HEK293T (cell line): Measurements from ENCODE around the gene RELT.

Experiments
- CTCF ChIA-PET: fragments of 350-600 bp; formaldehyde crosslinking; extraction: SDS; loops from one replicate; lab custom pipeline; 2021; ENCODE audit warnings: antibody characterized with exemption, inconsistent platforms; lab: Yijun Ruan, JAX
- POLR2A ChIA-PET: fragments of 350-600 bp; formaldehyde crosslinking; extraction: SDS; loops from one replicate; lab custom pipeline; 2020; ENCODE audit warnings: antibody characterized with exemption, inconsistent platforms; lab: Yijun Ruan, JAX
- DNase-seq: peaks from one replicate; pipeline ENCODE4 v3.0.0; 2012; ENCODE audit warnings: mixed read lengths; ENCODE audit errors: extremely low spot score
- ARNT ChIP-seq: fragments of 450-650 bp; IDR thresholded peaks from 2 replicates; pipeline ENCODE4 v1.6.1; 2017; ENCODE audit warnings: mild to moderate bottlenecking
- BHLHE40 ChIP-seq: fragments of 450-650 bp; IDR thresholded peaks from 2 replicates; pipeline ENCODE4 v1.6.1; 2016; ENCODE audit warnings: mild to moderate bottlenecking, moderate library complexity, borderline replicate concordance
- CTBP1 ChIP-seq: fragments of 450-650 bp; IDR thresholded peaks from 2 replicates; pipeline ENCODE4 v1.6.1; 2016; ENCODE audit warnings: borderline replicate concordance
- ELF4 ChIP-seq: fragments of 450-650 bp; IDR thresholded peaks from 2 replicates; pipeline ENCODE4 v1.6.1; 2017; ENCODE audit warnings: antibody characterized with exemption
- FOXA1 ChIP-seq: fragments of 450-650 bp; IDR thresholded peaks from 2 replicates; pipeline ENCODE4 v1.6.1; 2016; ENCODE audit warnings: mild to moderate bottlenecking
- FOXK2 ChIP-seq: fragments of 450-650 bp; IDR thresholded peaks from 2 replicates; pipeline ENCODE4 v1.6.1; 2016; ENCODE audit warnings: mild to moderate bottlenecking
- FOXM1 ChIP-seq: fragments of 450-650 bp; IDR thresholded peaks from 2 replicates; pipeline ENCODE4 v1.6.1; 2017; ENCODE audit warnings: mild to moderate bottlenecking, borderline replicate concordance
- HDGF ChIP-seq: fragments of 450-650 bp; IDR thresholded peaks from 2 replicates; pipeline ENCODE4 v1.6.1; 2017; ENCODE audit warnings: antibody characterized with exemption, borderline replicate concordance
- L3MBTL2 ChIP-seq: fragments of 450-650 bp; conservative IDR thresholded peaks from 2 replicates; pipeline ENCODE4 v1.6.1; 2016; ENCODE audit warnings: mild to moderate bottlenecking
- LEF1 ChIP-seq: fragments of 450-650 bp; IDR thresholded peaks from 2 replicates; pipeline ENCODE4 v1.6.1; 2017; ENCODE audit warnings: mild to moderate bottlenecking, borderline replicate concordance
- NFRKB ChIP-seq: fragments of 450-650 bp; IDR thresholded peaks from 2 replicates; pipeline ENCODE4 v1.6.1; 2016; ENCODE audit warnings: mild to moderate bottlenecking, moderate library complexity
- PKNOX1 ChIP-seq: fragments of 450-650 bp; IDR thresholded peaks from 2 replicates; pipeline ENCODE4 v1.6.1; 2016
- SP1 ChIP-seq: fragments of 450-650 bp; IDR thresholded peaks from 2 replicates; pipeline ENCODE4 v1.6.1; 2017
- SUZ12 ChIP-seq: fragments of 450-650 bp; IDR thresholded peaks from 2 replicates; pipeline ENCODE4 v1.6.1; 2016; ENCODE audit warnings: mild to moderate bottlenecking
- TARDBP ChIP-seq: fragments of 450-650 bp; IDR thresholded peaks from 2 replicates; pipeline ENCODE4 v1.6.1; 2016
- ZNF384 ChIP-seq: fragments of 450-650 bp; IDR thresholded peaks from 2 replicates; pipeline ENCODE4 v1.6.1; 2016

Gene RELT

GRCh38 chr11:73345481-73346160, 30.6 kb upstream of the RELT start:
- TF ChIP-seq SUZ12 (no peak), CTBP1 (no peak), ELF4 (no peak), SP1 (no peak)
- ChIA-PET CTCF (interaction anchor here (1.2 to 1.3 kb wide), 2 partner anchors 10 to 15 kb away, joined by 3 to 6 read pairs; no protein-coding TSS in a partner anchor), POLR2A (no interaction called here)
- DNase-seq = no peak

GRCh38 chr11:73346186-73346935, 29.8 kb upstream of the RELT start:
- ChIA-PET POLR2A (no interaction called here), CTCF (no interaction called here)
- no peak for TF ChIP-seq NFRKB
- no peak for TF ChIP-seq FOXM1
- TF ChIP-seq L3MBTL2 = no peak
- TF ChIP-seq FOXA1 = no peak
- TF ChIP-seq PKNOX1 = no peak
- TF ChIP-seq LEF1 = no peak
- TF ChIP-seq ZNF384 = no peak
- TF ChIP-seq SP1 = no peak
- TF ChIP-seq SUZ12 = no peak
- no peak for TF ChIP-seq ARNT
- no peak for TF ChIP-seq FOXK2
- TF ChIP-seq BHLHE40 = no peak
- no peak for DNase-seq

GRCh38 chr11:73347067-73347466, 29.1 kb upstream of the RELT start:
- ChIA-PET CTCF (no interaction called here), POLR2A (no interaction called here)
- no peak for TF ChIP-seq BHLHE40
- TF ChIP-seq CTBP1 = no peak
- no peak for TF ChIP-seq LEF1
- TF ChIP-seq PKNOX1 = no peak
- TF ChIP-seq HDGF = no peak
- TF ChIP-seq TARDBP = no peak
- no peak for TF ChIP-seq FOXM1
- no peak for TF ChIP-seq ARNT
- no peak for TF ChIP-seq SUZ12
- TF ChIP-seq ZNF384 = no peak
- no peak for TF ChIP-seq ELF4
- TF ChIP-seq SP1 = no peak
- TF ChIP-seq FOXK2 = no peak
- no peak for TF ChIP-seq FOXA1
- no peak for TF ChIP-seq L3MBTL2
- no peak for TF ChIP-seq NFRKB
- DNase-seq = no peak

- POLR2A ChIA-PET = no interaction called here
- no peak for TF ChIP-seq ARNT
- no peak for TF ChIP-seq NFRKB
- TF ChIP-seq HDGF = no peak
- TF ChIP-seq FOXA1 = no peak
- no peak for TF ChIP-seq ELF4
- TF ChIP-seq SP1 = no peak
- no peak for TF ChIP-seq TARDBP
- no peak for DNase-seq
- CTCF ChIA-PET = interaction anchor here (1.5 kb wide), 1 partner anchor 45 kb away, joined by 7 read pairs; no protein-coding TSS in a partner anchor
These were observed 27.4 kb upstream of the RELT start for GRCh38 chr11:73348838-73349237.

GRCh38 chr11:73349633-73350032, 26.6 kb upstream of the RELT start:
- POLR2A ChIA-PET = no interaction called here
- TF ChIP-seq CTBP1 (no peak), FOXM1 (no peak), SUZ12 (no peak), TARDBP (no peak), BHLHE40 (no peak), ZNF384 (no peak), PKNOX1 (no peak), ELF4 (no peak), LEF1 (no peak), ARNT (no peak), NFRKB (no peak), FOXA1 (no peak), FOXK2 (no peak), L3MBTL2 (no peak), HDGF (no peak), SP1 (no peak)
- DNase-seq = no peak
- CTCF ChIA-PET = interaction anchor here (0.6 to 2.6 kb wide), 4 partner anchors 9 to 44 kb away, joined by 3 to 20 read pairs (median 6); no protein-coding TSS in a partner anchor
